GM23248 (cell line): ENCODE measurements around the gene TSPAN17. TPM values are rescaled to one million over a fixed set of nuclear protein-coding genes. Genes with fewer than 3 reads are reported as not detected.

Source experiments
- DNase-seq: peaks from one replicate; pipeline ENCODE4 v3.0.0-alpha.2; 2015
- H2AFZ ChIP-seq: fragments of 200-600 bp; sonication (generic); 2 replicates; pipeline ENCODE4 v1.6.1; 2016; ENCODE audit warnings: antibody characterized with exemption
- H3F3A ChIP-seq: fragments of 200-600 bp; sonication (generic); 2 replicates; pipeline ENCODE4 v1.6.1; 2016; ENCODE audit warnings: mild to moderate bottlenecking, antibody characterized with exemption, mixed run types; ENCODE audit not compliant: insufficient read depth
- H3K27ac ChIP-seq: fragments of 200-600 bp; sonication (generic); 2 replicates; pipeline ENCODE4 v1.5.1; 2016; ENCODE audit warnings: mild to moderate bottlenecking
- H3K27me3 ChIP-seq: fragments of 200-600 bp; sonication (generic); replicated peaks from 2 replicates; pipeline ENCODE4 v1.6.1; 2016; ENCODE audit warnings: mild to moderate bottlenecking; ENCODE audit not compliant: insufficient read depth
- H3K36me3 ChIP-seq: fragments of 200-600 bp; sonication (generic); 2 replicates; pipeline ENCODE4 v1.6.1; 2016; ENCODE audit warnings: low read depth, mild to moderate bottlenecking
- H3K4me1 ChIP-seq: fragments of 200-600 bp; sonication (generic); 2 replicates; pipeline ENCODE4 v1.6.1; 2016; ENCODE audit warnings: mild to moderate bottlenecking; ENCODE audit not compliant: insufficient read depth
- H3K4me2 ChIP-seq: fragments of 200-600 bp; sonication (generic); one replicate; pipeline ENCODE4 v1.6.1; 2016; ENCODE audit warnings: mild to moderate bottlenecking; ENCODE audit not compliant: unreplicated experiment
- H3K4me3 ChIP-seq: fragments of 200-600 bp; sonication (generic); 2 replicates; pipeline ENCODE4 v1.5.1; 2016; ENCODE audit warnings: mild to moderate bottlenecking
- H3K79me2 ChIP-seq: fragments of 200-600 bp; sonication (generic); 2 replicates; pipeline ENCODE4 v1.6.1; 2016; ENCODE audit warnings: mild to moderate bottlenecking; ENCODE audit not compliant: insufficient read depth
- H3K9ac ChIP-seq: fragments of 200-600 bp; sonication (generic); 2 replicates; pipeline ENCODE4 v1.6.1; 2016; ENCODE audit warnings: mild to moderate bottlenecking
- H3K9me2 ChIP-seq: fragments of 200-600 bp; sonication (generic); 2 replicates; pipeline ENCODE4 v1.6.1; 2016; ENCODE audit warnings: mixed run types, mild to moderate bottlenecking, moderate library complexity; ENCODE audit not compliant: insufficient read depth
- H3K9me3 ChIP-seq: fragments of 200-600 bp; sonication (generic); one replicate; pipeline ENCODE4 v1.6.1; 2017; ENCODE audit warnings: low read depth
- H4K20me1 ChIP-seq: fragments of 200-600 bp; sonication (generic); 2 replicates; pipeline ENCODE4 v1.6.0; 2016; ENCODE audit not compliant: insufficient read depth
- EZH2 ChIP-seq: fragments of 200-600 bp; sonication (generic); IDR thresholded peaks from 2 replicates; pipeline ENCODE4 v1.6.1; 2018; ENCODE audit warnings: antibody characterized with exemption, mild to moderate bottlenecking; ENCODE audit not compliant: insufficient read depth, poor library complexity, severe bottlenecking
- EZH2phosphoT487 ChIP-seq: fragments of 200-600 bp; sonication (generic); IDR thresholded peaks from 2 replicates; pipeline ENCODE4 v1.6.1; 2018; ENCODE audit warnings: antibody characterized with exemption, moderate library complexity, mild to moderate bottlenecking, low read depth; ENCODE audit not compliant: insufficient read depth
- WGBS, 2 experiments: methylation state at CpG; one replicate each; pipeline ENCODE4 v1.1.6; 2015 to 2017; ENCODE audit warnings: low lambda C conversion rate in 2 of 2, low coverage in 1 of 2; ENCODE audit errors: missing lambda C conversion rate in 2 of 2; 5-methylcytosine and 5-hydroxymethylcytosine counted together
- in situ Hi-C: fragments of 300-500 bp; cut with MboI; formaldehyde crosslinking; loops from 2 replicates; pipeline ENCODE4 v1.15.0; 2020
- polyA plus RNA-seq: library from polyadenylated mRNA; unstranded; fragments of >200 nt; fragmentation: Nextera tagmentation; extraction: Ambion mirVana; gene quantifications from 2 replicates; pipeline ENCODE4 v1.2.1, GENCODE V29; 2016
- total RNA-seq: library from RNA; depleted of rRNA; stranded (reverse); fragments of >200 nt; shearing (Covaris generic); gene quantifications from 2 replicates; pipeline ENCODE4 v1.2.3, GENCODE V29; 2014

The TSPAN17 gene
- total and polyA plus RNA-seq, 2 experiments from 2014 or later, result 29.9 to 41.2 TPM

DNA sequence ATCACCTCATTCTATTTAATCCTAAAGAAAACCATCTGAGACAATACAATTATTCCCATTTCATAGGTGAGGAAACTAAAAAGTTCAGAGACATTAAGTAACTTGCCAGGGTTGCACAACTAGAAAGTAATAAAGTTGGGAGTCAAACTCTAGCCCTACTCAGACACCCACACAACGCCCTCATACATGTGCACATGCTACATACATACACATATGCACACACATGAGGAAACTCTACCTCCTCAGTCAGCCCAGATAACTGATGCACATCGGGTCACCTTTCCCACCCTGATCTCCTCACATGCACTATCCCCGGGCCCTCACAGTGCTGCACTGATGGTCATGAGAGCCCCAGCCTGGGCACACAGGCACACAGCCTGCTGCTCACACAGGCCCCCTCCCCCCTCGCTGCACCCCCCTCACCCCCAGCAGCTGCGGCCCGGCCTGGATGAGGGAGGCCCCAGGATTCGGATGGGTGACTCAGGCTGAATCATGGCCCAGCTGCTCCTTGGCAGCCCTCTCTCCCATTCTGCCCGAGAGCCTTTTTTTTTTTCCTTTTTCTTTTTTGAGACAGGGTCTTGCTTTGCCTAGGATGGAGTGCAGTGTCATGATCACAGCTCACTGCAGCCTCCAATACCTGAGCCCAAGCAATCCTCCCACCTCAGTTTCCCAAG, 32.3 kb upstream of the TSPAN17 start:
- Histone ChIP-seq H3K36me3 (no peaks in the 10 kb centered on the region), H3F3A (0 out of 2 replicates have a peak, but pooled peaks cover 4% of the 10 kb centered on the region), H3K27ac (no peak overlapping the region), H3K9me2 (no peaks in the 10 kb centered on the region), H3K4me1 (peaks cover 19% of the 10 kb centered on the region), H3K9me3 (no peaks in the 10 kb centered on the region), H4K20me1 (no peaks in the 10 kb centered on the region), H3K4me2 (no peak overlapping the region), H3K4me3 (no peak overlapping the region), H2AFZ (no peak overlapping the region), H3K79me2 (no peaks in the 10 kb centered on the region), H3K27me3 (peaks cover 7% of the 10 kb centered on the region), H3K9ac (no peak overlapping the region)
- WGBS, 2 experiments, result 24 to 29% methylated on average over 8 of the region's 8 CpGs
- in situ Hi-C loops, result no loop called here
- peak; percentile 88 for DNase-seq
- no peak for TF ChIP-seq EZH2
- TF ChIP-seq EZH2phosphoT487, result no peak

DNA sequence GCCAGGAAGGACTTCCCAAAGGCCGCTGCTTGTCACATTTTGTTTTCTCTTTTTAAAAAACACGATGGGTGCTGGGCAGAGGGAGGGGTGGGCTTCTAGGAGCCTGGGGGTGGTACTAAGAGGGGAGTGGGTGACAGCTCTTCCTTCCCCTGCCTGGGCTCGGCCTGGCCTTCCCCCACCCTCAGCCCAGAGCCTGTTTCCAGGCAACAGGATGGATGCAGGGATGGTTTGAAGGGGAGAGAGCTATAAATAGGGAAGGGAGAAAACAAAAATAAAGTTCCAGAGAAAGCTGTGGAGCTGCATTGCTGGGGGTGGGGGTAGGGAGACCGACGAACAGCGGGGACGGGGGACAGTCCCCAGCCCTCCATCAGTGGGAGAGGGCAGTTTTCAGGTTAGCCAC, 30.8 kb upstream of the TSPAN17 start:
- Histone ChIP-seq H3K4me1 (peaks cover 19% of the 10 kb centered on the region), H3K79me2 (no peaks in the 10 kb centered on the region), H3K36me3 (no peaks in the 10 kb centered on the region), H3K27ac (no peak overlapping the region), H3K9me3 (no peaks in the 10 kb centered on the region), H3K9me2 (no peaks in the 10 kb centered on the region), H3K9ac (no peak overlapping the region), H3K4me2 (no peak overlapping the region), H4K20me1 (no peaks in the 10 kb centered on the region), H2AFZ (no peak overlapping the region), H3F3A (no peaks in the 10 kb centered on the region), H3K4me3 (no peak overlapping the region), H3K27me3 (peaks cover 10% of the 10 kb centered on the region)
- WGBS, 2 experiments, result 51 to 61% methylated on average over 3 to 7 of the region's 7 CpGs
- no peak for DNase-seq
- in situ Hi-C loops, result no loop called here
- no peak for TF ChIP-seq EZH2phosphoT487
- no peak for TF ChIP-seq EZH2

DNA sequence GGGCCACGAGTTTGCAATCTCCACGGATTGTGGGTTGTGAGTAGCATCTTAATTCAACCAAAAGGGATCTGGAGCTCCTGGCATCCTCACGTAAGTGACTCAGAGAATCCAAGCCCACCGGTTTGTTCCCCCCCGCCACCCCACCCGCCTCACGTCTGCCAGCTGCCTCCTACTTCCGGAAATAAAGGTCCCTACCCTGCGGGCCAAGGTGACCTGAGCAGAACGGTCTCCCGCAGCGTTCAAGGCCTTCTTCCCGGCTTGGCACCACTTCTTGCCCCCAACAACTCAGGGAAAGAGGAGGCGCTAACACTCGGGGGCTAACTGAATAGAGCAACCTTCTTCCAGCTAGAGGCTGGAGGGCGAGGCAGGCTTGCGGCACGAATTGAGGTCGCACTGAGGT, 28.5 kb upstream of the TSPAN17 start:
- no peak for TF ChIP-seq EZH2
- no peak for TF ChIP-seq EZH2phosphoT487
- H3K27me3 ChIP-seq, result peaks cover 11% of the 10 kb centered on the region

DNA sequence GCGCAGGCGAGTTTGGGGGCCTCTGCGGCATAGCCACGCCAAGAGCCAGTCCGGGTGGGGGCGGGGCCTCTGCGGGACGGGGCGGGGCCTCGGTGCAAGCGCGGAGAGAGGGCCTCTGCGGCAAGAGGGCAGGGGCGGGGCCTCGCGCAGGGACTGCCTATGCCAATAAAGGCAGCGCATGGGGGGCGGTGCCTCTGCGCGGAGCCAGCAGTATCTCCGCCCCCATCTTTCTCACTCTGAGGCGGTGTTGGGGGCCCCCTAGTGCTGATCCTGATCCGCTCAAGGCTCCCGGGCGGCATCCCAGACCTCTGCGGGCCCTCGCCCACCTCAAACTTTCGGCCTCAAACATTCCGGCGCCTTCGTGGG, 28.1 kb upstream of the TSPAN17 start:
- Histone ChIP-seq H3F3A (no peaks in the 10 kb centered on the region), H3K4me3 (no peak overlapping the region), H3K9me3 (no peaks in the 10 kb centered on the region), H3K4me2 (no peak overlapping the region), H3K79me2 (no peaks in the 10 kb centered on the region), H3K4me1 (peaks cover 14% of the 10 kb centered on the region), H3K27me3 (peaks cover 15% of the 10 kb centered on the region), H2AFZ (no peak overlapping the region), H3K9me2 (no peaks in the 10 kb centered on the region), H3K36me3 (no peaks in the 10 kb centered on the region), H3K9ac (no peak overlapping the region), H4K20me1 (no peaks in the 10 kb centered on the region), H3K27ac (no peak overlapping the region)
- TF ChIP-seq EZH2 (no peak), EZH2phosphoT487 (no peak)
- in situ Hi-C loops, result no loop called here
- DNase-seq, result peak; percentile 87
- WGBS, 2 experiments, result 7 to 8% methylated on average over 18 to 31 of the region's 31 CpGs

More for the DNA sequence above, 28.5 kb upstream of the TSPAN17 start:
- Histone ChIP-seq H3K9me2 (no peaks in the 10 kb centered on the region), H3K4me1 (peaks cover 17% of the 10 kb centered on the region), H4K20me1 (no peaks in the 10 kb centered on the region), H3K27ac (no peak overlapping the region), H3K9ac (no peak overlapping the region), H3F3A (no peaks in the 10 kb centered on the region), H3K9me3 (no peaks in the 10 kb centered on the region), H3K4me2 (no peak overlapping the region), H3K36me3 (no peaks in the 10 kb centered on the region), H3K79me2 (no peaks in the 10 kb centered on the region), H3K4me3 (no peak overlapping the region), H2AFZ (no peak overlapping the region)
- WGBS, 2 experiments, result 39 to 40% methylated on average over 16 to 19 of the region's 19 CpGs
- in situ Hi-C loops, result no loop called here
- no peak for DNase-seq
